ENCODE measurements around the gene ADCY3. TPM values are rescaled to one million over a fixed set of nuclear protein-coding genes. Genes with fewer than 3 reads are reported as not detected.

Gene ADCY3
- total and polyA plus RNA-seq, 10 of the 15 experiments (the other 5 are each of a cell fraction or from before 2014, with no cell fraction given) = 2.8 to 102 (median 50.4) TPM

GRCh38 chr2:24813691-24814137, 106.3 kb downstream of the ADCY3 start:
- Histone ChIP-seq H3K36me3 (ENCODE audit: control insufficient read depth in 2 of 2, insufficient read depth in 2 of 2, low read length in 1 of 2) (peaks cover 14 to 22% of the 10 kb centered on the region in 2 experiments), H3K4me3 (no peak overlapping the region), H3K79me2 (ENCODE audit: control insufficient read depth, insufficient read depth, low read length) (peaks cover 16% of the 10 kb centered on the region), H3K27ac (ENCODE audit: control insufficient read depth, insufficient read depth) (no peak overlapping the region), H3K9ac (ENCODE audit: control insufficient read depth, insufficient read depth, low read length) (no peak overlapping the region), H3K4me2 (ENCODE audit: control insufficient read depth, insufficient read depth) (no peak overlapping the region), H3K9me3 (replicated peaks; ENCODE audit: control insufficient read depth, insufficient read depth, low read length) (no peaks in the 10 kb centered on the region), H4K20me1 (ENCODE audit: control insufficient read depth, insufficient read depth) (no peaks in the 10 kb centered on the region), H2AFZ (ENCODE audit: control insufficient read depth, low read depth, low read length) (no peak overlapping the region), H3K27me3 (replicated peaks in 1 of 2; ENCODE audit: control insufficient read depth in 2 of 2, insufficient read depth in 2 of 2, low read length in 1 of 2) (no peaks in the 10 kb centered on the region), H3K4me1 (ENCODE audit: control insufficient read depth, insufficient read depth, low read length) (no peaks in the 10 kb centered on the region)
- intact Hi-C loops (cut with micrococcal nuclease; ENCODE audit: unreplicated experiment) = no loop called here
- WGBS (ENCODE audit: insufficient coverage, insufficient replicate concordance, low lambda C conversion rate, missing lambda C conversion rate) = 98% methylated on average over 4 of the region's 4 CpGs
- DNase-seq (ENCODE audit: low read depth, low spot score) = no peak
- RAD21 ChIA-PET (ENCODE audit: unreplicated experiment) = no interaction called here
- in situ Hi-C loops (cut with MboI) = no loop called here
- POLR2A ChIA-PET = no interaction called here
- CTCF ChIA-PET = interaction anchor here (0.7 to 2.1 kb wide), 2 partner anchors 14 to 201 kb away, joined by 3 to 7 read pairs; no protein-coding TSS in a partner anchor
- no peak for FAIRE-seq
- ATAC-seq = no peak
- no TSS peak for BruUV-seq (replicated peaks)
- SMC1A ChIA-PET (ENCODE audit: uncharacterized antibody, unreplicated experiment) = no interaction called here
- TF ChIP-seq CHD1 (IDR thresholded peaks at IDR 0.05; ENCODE audit: low read depth, low read length) (no peak), ESRRA (IDR thresholded peaks at IDR 0.05; ENCODE audit: low read length) (no peak), JUND (IDR thresholded peaks at IDR 0.05; ENCODE audit: low read depth, low read length) (no peak), SPI1 (IDR thresholded peaks at IDR 0.05; ENCODE audit: borderline replicate concordance, insufficient read depth, low read depth, low read length) (no peak), ZSCAN29 (IDR thresholded peaks at IDR 0.05) (no peak), ZZZ3 (IDR thresholded peaks at IDR 0.05; ENCODE audit: control insufficient read depth, insufficient read length, low read depth) (no peak), GATAD2B (conservative IDR thresholded peaks at IDR 0.05; ENCODE audit: low read depth) (no peak), STAT3 (IDR thresholded peaks at IDR 0.05; ENCODE audit: low read depth, low read length) (no peak), WRNIP1 (IDR thresholded peaks at IDR 0.05; ENCODE audit: borderline replicate concordance, low read depth, low read length) (no peak), HCFC1 (IDR thresholded peaks at IDR 0.05; ENCODE audit: low read length) (no peak), BRCA1 (IDR thresholded peaks at IDR 0.05; ENCODE audit: low read depth, low read length) (no peak), ZNF622 (IDR thresholded peaks at IDR 0.05) (no peak), EP300 (IDR thresholded peaks at IDR 0.05; ENCODE audit: borderline replicate concordance in 1 of 2, control insufficient read depth in 1 of 2, low read depth in 2 of 2, low read length in 2 of 2) (no peak)
- TF ChIP-seq, protein P1, sequence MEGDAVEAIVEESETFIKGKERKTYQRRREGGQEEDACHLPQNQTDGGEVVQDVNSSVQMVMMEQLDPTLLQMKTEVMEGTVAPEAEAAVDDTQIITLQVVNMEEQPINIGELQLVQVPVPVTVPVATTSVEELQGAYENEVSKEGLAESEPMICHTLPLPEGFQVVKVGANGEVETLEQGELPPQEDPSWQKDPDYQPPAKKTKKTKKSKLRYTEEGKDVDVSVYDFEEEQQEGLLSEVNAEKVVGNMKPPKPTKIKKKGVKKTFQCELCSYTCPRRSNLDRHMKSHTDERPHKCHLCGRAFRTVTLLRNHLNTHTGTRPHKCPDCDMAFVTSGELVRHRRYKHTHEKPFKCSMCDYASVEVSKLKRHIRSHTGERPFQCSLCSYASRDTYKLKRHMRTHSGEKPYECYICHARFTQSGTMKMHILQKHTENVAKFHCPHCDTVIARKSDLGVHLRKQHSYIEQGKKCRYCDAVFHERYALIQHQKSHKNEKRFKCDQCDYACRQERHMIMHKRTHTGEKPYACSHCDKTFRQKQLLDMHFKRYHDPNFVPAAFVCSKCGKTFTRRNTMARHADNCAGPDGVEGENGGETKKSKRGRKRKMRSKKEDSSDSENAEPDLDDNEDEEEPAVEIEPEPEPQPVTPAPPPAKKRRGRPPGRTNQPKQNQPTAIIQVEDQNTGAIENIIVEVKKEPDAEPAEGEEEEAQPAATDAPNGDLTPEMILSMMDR (IDR thresholded peaks at IDR 0.05 in 2 of 3, conservative IDR thresholded peaks at IDR 0.05 in 1 of 3; ENCODE audit: control insufficient read depth in 2 of 3, extremely low read depth in 1 of 3, insufficient read depth in 1 of 3, low read depth in 3 of 3, low read length in 3 of 3) = no peak
- TF ChIP-seq, protein P2, sequence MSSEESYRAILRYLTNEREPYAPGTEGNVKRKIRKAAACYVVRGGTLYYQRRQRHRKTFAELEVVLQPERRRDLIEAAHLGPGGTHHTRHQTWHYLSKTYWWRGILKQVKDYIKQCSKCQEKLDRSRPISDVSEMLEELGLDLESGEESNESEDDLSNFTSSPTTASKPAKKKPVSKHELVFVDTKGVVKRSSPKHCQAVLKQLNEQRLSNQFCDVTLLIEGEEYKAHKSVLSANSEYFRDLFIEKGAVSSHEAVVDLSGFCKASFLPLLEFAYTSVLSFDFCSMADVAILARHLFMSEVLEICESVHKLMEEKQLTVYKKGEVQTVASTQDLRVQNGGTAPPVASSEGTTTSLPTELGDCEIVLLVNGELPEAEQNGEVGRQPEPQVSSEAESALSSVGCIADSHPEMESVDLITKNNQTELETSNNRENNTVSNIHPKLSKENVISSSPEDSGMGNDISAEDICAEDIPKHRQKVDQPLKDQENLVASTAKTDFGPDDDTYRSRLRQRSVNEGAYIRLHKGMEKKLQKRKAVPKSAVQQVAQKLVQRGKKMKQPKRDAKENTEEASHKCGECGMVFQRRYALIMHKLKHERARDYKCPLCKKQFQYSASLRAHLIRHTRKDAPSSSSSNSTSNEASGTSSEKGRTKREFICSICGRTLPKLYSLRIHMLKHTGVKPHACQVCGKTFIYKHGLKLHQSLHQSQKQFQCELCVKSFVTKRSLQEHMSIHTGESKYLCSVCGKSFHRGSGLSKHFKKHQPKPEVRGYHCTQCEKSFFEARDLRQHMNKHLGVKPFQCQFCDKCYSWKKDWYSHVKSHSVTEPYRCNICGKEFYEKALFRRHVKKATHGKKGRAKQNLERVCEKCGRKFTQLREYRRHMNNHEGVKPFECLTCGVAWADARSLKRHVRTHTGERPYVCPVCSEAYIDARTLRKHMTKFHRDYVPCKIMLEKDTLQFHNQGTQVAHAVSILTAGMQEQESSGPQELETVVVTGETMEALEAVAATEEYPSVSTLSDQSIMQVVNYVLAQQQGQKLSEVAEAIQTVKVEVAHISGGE (CRISPR knock-in tag; IDR thresholded peaks at IDR 0.05) = no peak
